ENCODE results near the gene CAPN2.

GRCh38 chr1:223820515-223820858 is 108.1 kb downstream of the CAPN2 start:
- TF ChIP-seq USF2 (IDR thresholded peaks at IDR 0.05; ENCODE audit: borderline replicate concordance, low read depth, low read length) (no peak), TCF12 (IDR thresholded peaks at IDR 0.05) (no peak), CTCF (IDR thresholded peaks at IDR 0.05) (no peak), RAD21 (IDR thresholded peaks at IDR 0.05; ENCODE audit: low read length) (no peak), FOXM1 (IDR thresholded peaks at IDR 0.05; ENCODE audit: low read depth) (no peak), CHD2 (IDR thresholded peaks at IDR 0.05; ENCODE audit: low read length, partially characterized antibody) (no peak), TAF1 (IDR thresholded peaks at IDR 0.05; ENCODE audit: borderline replicate concordance, low read depth, low read length) (no peak)
